NCI-H2196 (cell line): Measurements from ENCODE around the gene DOK7.
"Not testable (repeated sequence)": the region's sequence is repeated elsewhere in the genome, so short reads cannot be mapped to it uniquely, and the experiment has no call there.

Source experiments
- DNase-seq: peaks from one replicate; lab custom pipeline; 2025; ENCODE audit not compliant: unreplicated experiment; lab: John Stamatoyannopoulos, UW

The DOK7 gene

DNA sequence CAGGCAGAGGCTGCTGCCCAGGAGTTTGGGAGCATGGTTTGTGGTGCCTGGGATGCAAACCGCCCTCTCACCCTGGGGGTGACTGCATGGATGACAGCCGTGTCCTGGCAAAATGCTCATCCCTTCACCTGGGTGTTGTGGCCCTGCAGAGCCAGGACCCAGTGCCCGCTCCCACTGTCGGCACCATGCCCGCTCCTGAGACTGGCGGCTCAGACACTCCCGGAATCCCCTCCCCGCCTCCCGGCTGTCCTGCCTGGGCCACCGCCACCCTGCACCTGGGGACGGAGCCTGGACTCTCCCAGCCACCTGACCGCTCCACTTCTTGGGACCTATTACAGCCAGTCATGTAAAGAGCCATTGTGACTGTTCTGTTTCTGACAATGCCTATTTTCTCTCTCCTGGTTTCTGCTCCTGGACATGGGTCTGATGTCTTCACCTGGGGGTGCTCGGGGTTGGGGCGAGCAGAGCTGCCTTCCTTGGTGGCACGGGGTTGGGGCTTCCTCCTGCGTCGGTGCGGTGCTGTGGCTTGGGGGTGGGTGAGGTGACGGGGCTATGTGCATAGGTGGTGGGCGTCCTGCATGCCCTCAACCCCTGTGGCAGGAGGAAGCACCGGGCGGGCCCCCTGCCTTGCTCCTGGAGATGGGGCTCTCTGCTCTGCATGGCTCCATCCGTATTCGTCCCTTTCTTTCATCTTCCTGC, 38.2 kb downstream of the DOK7 start:
- DNase-seq = no peak

GRCh38 chr4:3501825-3502425, 38.8 kb downstream of the DOK7 start:
- no peak for DNase-seq

- no peak for DNase-seq
These were observed 40.1 kb downstream of the DOK7 start for GRCh38 chr4:3502941-3503936.

GRCh38 chr4:3505231-3505630, 42.1 kb downstream of the DOK7 start:
- no peak for DNase-seq

DNA sequence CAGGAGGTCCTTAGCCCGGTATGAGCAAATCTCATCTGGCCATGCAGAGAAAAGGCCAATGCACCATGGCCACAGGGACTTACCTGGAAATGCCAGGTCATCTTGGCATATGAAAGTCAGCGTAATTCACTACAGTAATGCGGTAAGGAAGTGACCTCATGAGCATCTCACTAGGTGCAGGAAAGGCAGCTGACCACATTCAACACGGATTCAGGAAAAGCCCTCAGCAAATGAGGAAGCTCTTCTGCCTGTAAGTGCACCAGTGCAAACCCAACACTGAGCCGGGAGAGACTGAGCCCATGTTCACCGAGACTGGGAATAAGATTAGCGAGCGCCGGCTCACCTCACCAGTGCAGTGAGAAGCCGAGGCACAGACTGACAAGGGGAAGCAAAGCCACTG, 45.4 kb downstream of the DOK7 start:
- DNase-seq = no peak

GRCh38 chr4:3510481-3510880, 47.4 kb downstream of the DOK7 start:
- DNase-seq = no peak

DNA sequence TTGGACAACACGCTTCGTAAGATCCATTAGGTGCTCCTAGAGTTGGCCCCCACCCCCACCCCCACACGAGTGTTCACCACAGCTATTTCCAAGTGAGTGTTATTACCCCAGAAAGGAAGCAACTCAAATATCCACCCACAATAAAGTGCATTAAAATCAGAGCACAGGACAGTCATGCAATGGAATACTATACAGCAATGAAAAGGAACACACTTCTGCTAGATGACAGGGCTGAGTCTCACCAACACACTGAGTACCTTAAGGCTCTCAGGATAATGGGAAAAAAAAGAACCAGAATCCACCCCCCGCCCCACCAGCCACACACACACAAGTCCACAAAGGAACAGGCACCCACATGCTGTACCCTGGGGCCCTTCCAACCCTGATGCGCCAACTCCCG, 48.1 kb downstream of the DOK7 start:
- DNase-seq = no peak

DNA sequence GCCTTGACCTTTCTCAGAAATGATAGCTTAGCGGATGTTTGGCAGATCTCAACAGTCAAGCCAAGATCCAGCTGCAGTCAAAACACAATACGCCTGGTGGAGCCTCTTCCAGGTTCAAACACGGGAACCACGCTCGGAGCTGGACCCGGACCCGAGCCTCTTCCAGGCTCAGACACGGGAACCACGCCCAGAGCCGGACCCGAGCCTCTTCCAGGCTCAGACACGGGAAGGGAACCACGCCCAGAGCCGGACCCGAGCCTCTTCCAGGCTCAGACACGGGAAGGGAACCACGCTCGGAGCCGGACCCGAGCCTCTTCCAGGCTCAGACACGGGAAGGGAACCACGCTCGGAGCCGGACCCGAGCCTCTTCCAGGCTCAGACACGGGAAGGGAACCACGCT, 48.5 kb downstream of the DOK7 start:
- DNase-seq = not testable (repeated sequence)

DNA sequence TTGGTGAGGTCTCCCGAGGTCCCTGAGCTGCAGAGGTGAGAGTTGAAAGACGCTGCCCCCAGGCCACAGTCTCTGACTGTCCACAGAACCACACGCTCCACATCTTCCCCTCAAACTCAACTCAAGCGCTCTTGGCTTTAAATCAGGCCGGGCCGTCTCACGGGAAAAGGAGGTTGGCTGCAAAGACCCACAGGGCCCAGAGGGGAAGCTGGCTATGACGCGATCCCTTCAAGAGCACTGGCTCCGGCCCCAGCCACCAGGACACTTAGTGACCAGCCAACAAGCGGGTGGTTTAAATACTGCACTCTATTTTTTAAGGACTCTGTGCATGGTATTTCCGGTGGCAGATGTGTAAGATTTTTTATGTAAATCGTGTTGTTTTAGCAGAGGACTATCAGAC, 49.2 kb downstream of the DOK7 start:
- DNase-seq = no peak

DNA sequence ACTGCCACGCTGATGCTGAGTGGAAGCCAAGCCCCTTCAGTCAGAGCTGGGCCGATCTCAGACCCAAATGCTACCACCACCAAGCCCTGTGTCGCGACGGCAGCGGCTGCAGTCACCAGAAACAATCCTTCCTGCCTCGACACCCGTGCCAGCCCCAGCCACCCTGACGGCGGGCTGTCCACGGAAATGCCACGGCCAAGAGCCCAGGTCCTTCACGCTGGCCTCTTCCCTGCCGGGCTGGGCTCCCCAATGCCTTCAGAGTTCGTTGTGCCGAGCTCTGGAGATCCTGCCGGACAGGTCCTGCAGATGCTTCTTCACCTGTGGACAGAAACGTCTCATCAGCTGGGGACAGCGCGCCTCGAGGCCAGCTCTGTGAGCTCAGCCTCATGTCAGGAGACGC, 49.6 kb downstream of the DOK7 start:
- DNase-seq = no peak

GRCh38 chr4:3513807-3514206, 50.7 kb downstream of the DOK7 start:
- DNase-seq = no peak

DNA sequence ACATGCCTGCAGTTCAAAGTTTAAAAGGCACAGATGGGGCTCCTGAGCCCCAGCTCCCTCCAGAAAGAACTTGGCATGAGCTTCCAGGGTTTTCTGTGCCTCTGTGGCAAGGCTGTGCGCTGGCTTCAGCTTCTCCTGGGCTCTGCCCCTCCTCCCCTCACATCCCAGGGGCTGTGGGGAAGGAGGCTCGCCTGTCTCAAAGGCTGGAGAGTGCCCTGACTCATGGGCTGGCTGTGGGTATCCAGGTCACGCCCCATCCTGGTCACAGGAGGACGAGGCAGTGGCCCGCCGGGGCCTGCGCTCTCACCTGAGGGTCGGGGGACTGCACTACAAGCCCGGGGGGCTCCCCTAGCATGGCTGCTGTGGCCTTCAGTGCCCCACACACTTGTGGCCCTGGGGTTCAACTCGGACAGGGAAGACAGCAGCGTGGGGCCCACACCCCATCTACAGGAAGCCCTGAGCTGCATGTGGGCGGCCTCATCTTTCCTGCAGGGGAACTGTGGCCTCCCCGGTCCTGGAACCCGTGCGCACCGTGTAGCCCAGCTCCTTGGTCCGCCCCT, 51.2 kb downstream of the DOK7 start:
- DNase-seq = no peak

- peak; percentile 22 for DNase-seq
These were observed 51.8 kb downstream of the DOK7 start for GRCh38 chr4:3514806-3515501.

- DNase-seq = no peak
These were observed 52.5 kb downstream of the DOK7 start for GRCh38 chr4:3515646-3516045.

GRCh38 chr4:3516061-3516835, 53.1 kb downstream of the DOK7 start:
- peak; percentile 5 for DNase-seq

DNA sequence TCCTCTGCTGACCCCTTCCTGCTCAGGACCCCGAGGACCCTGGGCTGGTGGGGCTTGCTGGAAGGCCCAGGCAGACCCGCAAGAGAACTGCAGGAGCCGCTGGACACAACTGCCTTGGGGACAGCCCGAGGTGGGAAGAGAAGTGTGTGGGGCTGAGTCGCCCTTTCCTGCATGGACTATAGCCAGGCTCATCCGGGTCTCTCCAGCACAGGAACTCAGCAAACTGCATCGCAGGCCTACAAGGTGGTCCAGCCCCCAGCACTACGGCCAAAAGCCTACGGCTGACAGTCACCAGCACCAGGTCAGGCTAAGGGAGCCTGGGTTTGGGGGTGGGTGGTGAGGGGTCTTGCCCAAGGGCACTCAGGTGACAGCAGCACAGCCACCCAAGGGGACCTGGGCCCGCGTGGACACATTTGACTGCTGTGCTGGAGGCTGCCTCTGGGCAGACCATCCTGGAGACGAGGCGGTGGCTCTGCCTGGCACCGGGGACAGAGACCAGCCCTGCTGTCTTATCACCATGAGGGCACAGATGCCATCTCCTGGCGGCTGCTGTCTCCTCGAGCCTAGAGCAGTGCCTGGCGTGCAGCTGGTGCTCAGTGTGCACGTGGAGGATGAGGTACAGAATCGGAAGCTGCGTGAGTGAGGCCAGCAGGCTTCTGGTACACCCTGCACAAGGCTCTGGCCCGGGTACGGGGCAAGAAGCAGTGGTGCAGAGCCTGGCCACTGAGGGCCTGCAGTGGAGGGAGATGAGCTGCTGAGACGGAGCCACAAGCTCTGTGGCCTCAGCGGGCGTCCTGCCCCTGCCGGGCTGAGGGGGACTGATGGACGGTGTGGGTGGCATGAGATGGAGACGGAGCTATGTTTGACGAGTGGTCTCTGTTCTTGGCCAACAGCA, 54.0 kb downstream of the DOK7 start:
- DNase-seq = no peak

DNA sequence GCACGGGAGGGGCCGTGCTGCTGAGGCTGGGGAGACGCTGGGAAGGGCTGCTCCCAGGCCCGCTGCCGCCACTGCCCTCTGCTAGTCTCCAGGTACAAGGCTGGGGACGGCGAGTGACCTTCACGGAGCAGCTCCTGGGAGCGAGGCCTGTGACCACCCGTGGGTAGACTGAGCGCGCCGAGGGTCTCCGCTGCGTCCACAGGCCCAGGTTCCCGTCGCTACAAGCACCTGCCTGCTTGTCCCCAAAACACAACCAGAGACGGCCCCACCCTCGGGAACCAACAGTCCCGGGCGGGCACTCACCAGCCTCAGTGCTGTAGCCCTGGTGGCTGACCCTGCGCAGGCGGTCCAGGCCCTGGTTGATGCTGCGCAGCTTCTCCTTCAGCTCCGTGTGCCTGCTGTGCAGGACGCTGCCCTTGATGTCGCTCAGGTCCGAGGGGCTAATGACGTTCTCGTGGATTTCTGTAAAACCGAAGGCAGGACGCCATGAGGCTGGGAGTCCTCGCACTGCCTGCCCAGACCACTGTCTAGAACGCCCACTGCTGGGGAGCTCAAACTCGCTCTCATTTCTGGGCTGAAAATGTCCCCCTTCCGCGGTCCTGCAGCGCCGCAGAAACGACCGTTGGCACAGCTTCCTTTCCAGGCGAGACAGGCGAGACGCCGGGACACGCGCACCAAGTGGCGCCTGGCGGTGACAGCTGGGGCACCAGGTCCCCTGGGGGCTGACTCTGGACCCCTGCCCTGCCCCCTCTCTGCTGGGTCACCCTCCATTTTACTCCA, 54.8 kb downstream of the DOK7 start:
- DNase-seq = no peak

DNA sequence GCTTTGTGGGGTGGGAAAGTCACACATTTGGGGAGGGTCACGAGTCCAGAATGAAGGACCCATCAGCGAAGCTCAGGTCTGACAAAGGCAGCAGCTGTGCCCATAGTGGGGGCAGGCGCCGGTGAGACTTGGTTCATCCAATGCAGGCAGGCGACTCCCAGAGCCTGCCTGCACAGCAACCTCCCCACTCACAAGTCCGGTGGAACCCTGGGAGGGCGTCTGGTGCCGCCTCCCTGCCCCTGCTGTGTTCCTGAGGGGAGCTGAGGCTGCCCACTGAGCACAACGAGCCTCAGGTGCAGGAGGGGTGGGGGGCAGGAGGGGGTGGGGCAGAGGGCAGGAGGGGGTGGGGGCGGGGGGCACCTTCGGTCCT, 55.4 kb downstream of the DOK7 start:
- no peak for DNase-seq
